Liver (tissue), 3 donors: Measurements from ENCODE around the gene CLEC18C.
"Not testable (repeated sequence)": the region's sequence is repeated elsewhere in the genome, so short reads cannot be mapped to it uniquely, and the experiment has no call there.

ENCODE experiments used
- RXRA ChIP-seq, 2 donors: IDR thresholded peaks; 2 replicates each; pipeline ENCODE4 v1.6.1; 2017 to 2018; ENCODE audit warnings: antibody characterized with exemption in 2 of 2, mild to moderate bottlenecking in 1 of 2
- SP1 ChIP-seq: IDR thresholded peaks from 2 replicates; pipeline ENCODE4 v1.6.1; 2018; ENCODE audit warnings: antibody characterized with exemption, mild to moderate bottlenecking
- TF ChIP-seq, protein P1 (sequence below): fragments of 150-350 bp; IDR thresholded peaks from 2 replicates; pipeline ENCODE4 v1.5.1; 2017; ENCODE audit warnings: improper control_type of control experiment, low read depth, low read length; ENCODE audit not compliant: missing input control
- donor health status: healthy.
- donor health status: healthy.

DNA sequence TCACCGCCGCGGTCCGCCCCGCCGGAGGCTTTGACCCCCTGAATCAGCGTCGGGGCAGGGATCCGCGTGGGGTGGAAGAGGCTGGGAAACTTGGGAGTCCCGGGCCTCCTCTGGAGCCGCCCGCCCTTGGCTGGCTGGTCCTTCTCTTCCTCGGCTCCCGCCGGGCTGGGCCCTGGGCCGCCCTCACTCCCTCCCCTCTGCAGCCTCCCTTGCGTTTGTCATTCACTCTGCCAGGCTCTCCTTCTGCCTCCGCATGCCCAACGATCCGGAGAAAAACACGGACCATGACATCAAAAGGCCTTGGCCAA is 15.0 kb downstream of the CLEC18C start:
- not testable (repeated sequence) for TF ChIP-seq RXRA (IDR thresholded peaks at IDR 0.05); SP1
- TF ChIP-seq, protein P1, sequence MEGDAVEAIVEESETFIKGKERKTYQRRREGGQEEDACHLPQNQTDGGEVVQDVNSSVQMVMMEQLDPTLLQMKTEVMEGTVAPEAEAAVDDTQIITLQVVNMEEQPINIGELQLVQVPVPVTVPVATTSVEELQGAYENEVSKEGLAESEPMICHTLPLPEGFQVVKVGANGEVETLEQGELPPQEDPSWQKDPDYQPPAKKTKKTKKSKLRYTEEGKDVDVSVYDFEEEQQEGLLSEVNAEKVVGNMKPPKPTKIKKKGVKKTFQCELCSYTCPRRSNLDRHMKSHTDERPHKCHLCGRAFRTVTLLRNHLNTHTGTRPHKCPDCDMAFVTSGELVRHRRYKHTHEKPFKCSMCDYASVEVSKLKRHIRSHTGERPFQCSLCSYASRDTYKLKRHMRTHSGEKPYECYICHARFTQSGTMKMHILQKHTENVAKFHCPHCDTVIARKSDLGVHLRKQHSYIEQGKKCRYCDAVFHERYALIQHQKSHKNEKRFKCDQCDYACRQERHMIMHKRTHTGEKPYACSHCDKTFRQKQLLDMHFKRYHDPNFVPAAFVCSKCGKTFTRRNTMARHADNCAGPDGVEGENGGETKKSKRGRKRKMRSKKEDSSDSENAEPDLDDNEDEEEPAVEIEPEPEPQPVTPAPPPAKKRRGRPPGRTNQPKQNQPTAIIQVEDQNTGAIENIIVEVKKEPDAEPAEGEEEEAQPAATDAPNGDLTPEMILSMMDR: not testable (repeated sequence)
